Tibial artery (tissue), 4 donors: Measurements from ENCODE around the gene CELSR1.

Experiments
- DNase-seq, 2 donors: peaks; one replicate each; pipeline ENCODE4 v3.0.0-alpha.2; 2019
- H3K27ac ChIP-seq, 2 donors: fragments of 200-600 bp; sonication (generic) in 1 of 2; 1 replicate in 1 of 2; 2 replicates in 1 of 2; pipeline ENCODE4 v1.5.1; 2018 to 2019; ENCODE audit warnings: mild to moderate bottlenecking in 1 of 2
- H3K27me3 ChIP-seq, 2 donors: fragments of 200-600 bp; sonication (generic) in 1 of 2; one replicate each; pipeline versions ENCODE4 v1.5.1 to v1.6.0; 2016 to 2019
- H3K36me3 ChIP-seq, 3 donors: fragments of 200-600 bp; sonication (generic) in 2 of 3; one replicate each; pipeline ENCODE4 v1.5.1; 2016 to 2019; ENCODE audit warnings: mild to moderate bottlenecking in 2 of 3
- H3K4me1 ChIP-seq, 4 donors: fragments of 200-600 bp; sonication (generic) in 2 of 4; 1 replicate in 3 of 4; 2 replicates in 1 of 4; pipeline ENCODE4 v1.5.1; 2016 to 2019
- H3K4me3 ChIP-seq, 2 donors: fragments of 200-600 bp; sonication (generic) in 1 of 2; 1 replicate in 1 of 2; 2 replicates in 1 of 2; pipeline ENCODE4 v1.5.1; 2018 to 2019; ENCODE audit warnings: mild to moderate bottlenecking in 2 of 2
- H3K9me3 ChIP-seq, 3 donors: fragments of 200-600 bp; sonication (generic) in 1 of 3; one replicate each; pipeline ENCODE4 v1.5.1; 2016 to 2019
- intact Hi-C: fragments of 100-400 bp; cut with DNase I; formaldehyde crosslinking; loops from one replicate; pipeline ENCODE4 v1.15.0; 2023; ENCODE audit warnings: low total_unique reads
- TF ChIP-seq, protein P1 (sequence below), 2 experiments: fragments of 200-600 bp in 1 of 2; fragments of 450-650 bp in 1 of 2; IDR thresholded peaks; one replicate each; pipeline ENCODE4 v1.5.1; 2017 to 2019; ENCODE audit warnings: antibody characterized with exemption in 2 of 2, mild to moderate bottlenecking in 1 of 2, moderate library complexity in 1 of 2

Gene CELSR1

GRCh38 chr22:46409631-46410210 is 127.7 kb downstream of the CELSR1 start:
- intact Hi-C loops: no loop called here
- Histone ChIP-seq H3K4me1 (no peaks in the 10 kb centered on the region), H3K4me3 (no peak overlapping the region), H3K36me3 (no peaks in the 10 kb centered on the region), H3K27ac (no peak overlapping the region), H3K9me3 (no peaks in the 10 kb centered on the region), H3K27me3 (peaks cover 0 to 24% of the 10 kb centered on the region in 2 donors)
- DNase-seq: no peak
- TF ChIP-seq, protein P1, sequence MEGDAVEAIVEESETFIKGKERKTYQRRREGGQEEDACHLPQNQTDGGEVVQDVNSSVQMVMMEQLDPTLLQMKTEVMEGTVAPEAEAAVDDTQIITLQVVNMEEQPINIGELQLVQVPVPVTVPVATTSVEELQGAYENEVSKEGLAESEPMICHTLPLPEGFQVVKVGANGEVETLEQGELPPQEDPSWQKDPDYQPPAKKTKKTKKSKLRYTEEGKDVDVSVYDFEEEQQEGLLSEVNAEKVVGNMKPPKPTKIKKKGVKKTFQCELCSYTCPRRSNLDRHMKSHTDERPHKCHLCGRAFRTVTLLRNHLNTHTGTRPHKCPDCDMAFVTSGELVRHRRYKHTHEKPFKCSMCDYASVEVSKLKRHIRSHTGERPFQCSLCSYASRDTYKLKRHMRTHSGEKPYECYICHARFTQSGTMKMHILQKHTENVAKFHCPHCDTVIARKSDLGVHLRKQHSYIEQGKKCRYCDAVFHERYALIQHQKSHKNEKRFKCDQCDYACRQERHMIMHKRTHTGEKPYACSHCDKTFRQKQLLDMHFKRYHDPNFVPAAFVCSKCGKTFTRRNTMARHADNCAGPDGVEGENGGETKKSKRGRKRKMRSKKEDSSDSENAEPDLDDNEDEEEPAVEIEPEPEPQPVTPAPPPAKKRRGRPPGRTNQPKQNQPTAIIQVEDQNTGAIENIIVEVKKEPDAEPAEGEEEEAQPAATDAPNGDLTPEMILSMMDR (IDR thresholded peaks at IDR 0.05): no peak

GRCh38 chr22:46408568-46409506 is 128.6 kb downstream of the CELSR1 start:
- no peaks in the 10 kb centered on the region for H3K9me3 ChIP-seq
- no peak overlapping the region for H3K27ac ChIP-seq
- no peak for DNase-seq
- no peaks in the 10 kb centered on the region for H3K4me1 ChIP-seq
- intact Hi-C loops: no loop called here
- TF ChIP-seq, protein P1 (IDR thresholded peaks at IDR 0.05): no peak
- H3K36me3 ChIP-seq: no peaks in the 10 kb centered on the region
- H3K27me3 ChIP-seq: peaks cover 0 to 15% of the 10 kb centered on the region in 2 donors
- no peak overlapping the region for H3K4me3 ChIP-seq

DNA sequence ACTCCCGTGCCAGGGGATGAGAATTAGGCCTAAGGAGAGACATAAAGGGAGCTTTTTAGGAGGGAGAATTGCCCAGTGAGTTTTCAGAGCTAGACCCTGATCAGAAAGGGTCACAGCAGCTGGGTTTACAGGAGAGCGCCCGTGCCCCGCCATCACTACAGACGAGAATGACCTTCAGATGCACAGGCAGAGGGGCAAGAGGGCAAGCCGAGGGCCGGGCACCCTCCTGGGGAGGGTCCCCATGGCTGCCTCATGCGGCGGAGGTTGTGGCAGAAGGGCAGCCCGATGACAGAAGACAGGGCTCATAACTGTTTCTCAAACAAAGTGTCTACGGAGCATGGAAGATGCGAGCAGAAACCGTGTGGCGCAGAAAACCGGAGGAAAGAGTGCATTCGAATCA is 129.7 kb downstream of the CELSR1 start:
- H3K4me3 ChIP-seq: no peak overlapping the region
- H3K36me3 ChIP-seq: no peaks in the 10 kb centered on the region
- H3K4me1 ChIP-seq: no peaks in the 10 kb centered on the region
- TF ChIP-seq, protein P1 (IDR thresholded peaks at IDR 0.05): no peak
- no peak overlapping the region for H3K27ac ChIP-seq
- DNase-seq: no peak
- H3K27me3 ChIP-seq: peaks cover 0 to 9% of the 10 kb centered on the region in 2 donors
- intact Hi-C loops: no loop called here
- no peaks in the 10 kb centered on the region for H3K9me3 ChIP-seq

- H3K36me3 ChIP-seq: no peaks in the 10 kb centered on the region
- H3K27ac ChIP-seq: no peak overlapping the region
- TF ChIP-seq, protein P1 (IDR thresholded peaks at IDR 0.05): no peak
- no peaks in the 10 kb centered on the region for H3K4me1 ChIP-seq
- H3K9me3 ChIP-seq: no peaks in the 10 kb centered on the region
- DNase-seq: no peak
- peaks cover 0 to 3% of the 10 kb centered on the region in 2 donors for H3K27me3 ChIP-seq
- H3K4me3 ChIP-seq: no peak overlapping the region
- intact Hi-C loops: no loop called here
Measured at GRCh38 chr22:46406791-46407190, 130.6 kb downstream of the CELSR1 start.

GRCh38 chr22:46406349-46406748 is 131.1 kb downstream of the CELSR1 start:
- intact Hi-C loops: no loop called here

More at GRCh38 chr22:46406349-46406748, 131.1 kb downstream of the CELSR1 start:
- H3K4me1 ChIP-seq: no peaks in the 10 kb centered on the region
- no peak for DNase-seq
- TF ChIP-seq, protein P1 (IDR thresholded peaks at IDR 0.05): no peak
- H3K4me3 ChIP-seq: no peak overlapping the region
- no peaks in the 10 kb centered on the region for H3K36me3 ChIP-seq
- H3K9me3 ChIP-seq: no peaks in the 10 kb centered on the region
- peaks cover 0 to 3% of the 10 kb centered on the region in 2 donors for H3K27me3 ChIP-seq
- H3K27ac ChIP-seq: no peak overlapping the region
